Activated CD4-positive, alpha-beta T cell treated with anti-CD3 and anti-CD28 coated beads for 36 hours (primary cell): Measurements from ENCODE around the gene GOLGA8A. TPM values are rescaled to one million over a fixed set of nuclear protein-coding genes. Genes with fewer than 3 reads are reported as not detected.
"Not testable (repeated sequence)": the region's sequence is repeated elsewhere in the genome, so short reads cannot be mapped to it uniquely, and the experiment has no call there.

Experiments used
- ATAC-seq: fragments of 200-7000 bp; cut with Tn5 transposase; one replicate; pipeline ENCODE4 v1.10.0; 2021; ENCODE audit warnings: mild to moderate bottlenecking, moderate library complexity
- CTCF ChIA-PET: fragments of 350-600 bp; sonication (Branson Sonifier 250); formaldehyde crosslinking; loops from one replicate; lab custom pipeline; 2021; ENCODE audit warnings: antibody characterized with exemption; lab: Charles Lee
- POLR2A ChIA-PET: fragments of 350-600 bp; sonication (Branson Sonifier 250); formaldehyde crosslinking; loops from one replicate; lab custom pipeline; 2021; ENCODE audit warnings: antibody characterized with exemption, inconsistent platforms; lab: Charles Lee
- DNase-seq: peaks from one replicate; pipeline ENCODE4 v3.0.0-alpha.2; 2020
- H3K27ac Mint-ChIP-seq: one replicate; pipeline ENCODE4 v1.8.0; 2021; ENCODE audit warnings: mixed read lengths
- H3K27me3 Mint-ChIP-seq: one replicate; pipeline ENCODE4 v1.8.0; 2021; ENCODE audit warnings: mixed read lengths
- H3K36me3 Mint-ChIP-seq: one replicate; pipeline ENCODE4 v1.8.0; 2021; ENCODE audit warnings: low read depth, mixed read lengths
- H3K4me1 Mint-ChIP-seq: one replicate; pipeline ENCODE4 v1.8.0; 2021; ENCODE audit warnings: mixed read lengths
- H3K4me3 Mint-ChIP-seq: one replicate; pipeline ENCODE4 v1.8.0; 2021; ENCODE audit warnings: mild to moderate bottlenecking, moderate library complexity, mixed read lengths
- H3K9me3 Mint-ChIP-seq: one replicate; pipeline ENCODE4 v1.8.0; 2021; ENCODE audit warnings: low read depth, mixed read lengths
- intact Hi-C, 2 experiments: fragments of 100-400 bp; cut with DNase I in 1 of 2; cut with micrococcal nuclease in 1 of 2; formaldehyde crosslinking; loops; one replicate each; pipeline versions ENCODE4 v1.14.2 to v1.15.1; 2022 to 2024; cut with DNase I, micrococcal nuclease
- total RNA-seq, 2 experiments: library from RNA; stranded (reverse); gene quantifications; one replicate each; pipeline ENCODE4 v1.2.3, GENCODE V29; 2021

Gene GOLGA8A
- total RNA-seq, 2 experiments from 2014 or later: 147 to 165 TPM

DNA sequence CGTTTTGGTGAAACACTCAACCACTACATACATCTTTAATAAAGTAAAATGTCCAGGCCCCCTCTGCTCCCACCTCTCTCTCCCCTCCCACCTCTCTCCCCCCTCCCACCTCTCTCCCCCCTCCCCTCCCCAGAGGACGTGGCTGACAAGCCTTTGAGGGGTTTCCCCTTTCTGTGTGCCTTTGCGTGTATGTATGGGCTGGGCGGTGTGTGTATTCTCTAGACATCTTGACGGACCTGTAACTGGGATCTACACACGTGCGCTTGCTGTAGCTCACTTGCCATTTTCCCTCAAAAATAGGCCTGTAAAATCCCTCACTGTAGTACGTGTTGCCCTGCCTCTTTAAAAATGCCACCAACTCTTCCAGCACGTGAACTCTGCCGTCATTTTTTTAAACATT lies 28.6 kb downstream of the GOLGA8A start:
- H3K9me3 Mint-ChIP-seq, intact Hi-C loops, POLR2A ChIA-PET, H3K36me3 Mint-ChIP-seq, DNase-seq, H3K4me3 Mint-ChIP-seq, H3K4me1 Mint-ChIP-seq, ATAC-seq, CTCF ChIA-PET, H3K27ac Mint-ChIP-seq, H3K27me3 Mint-ChIP-seq: not testable (repeated sequence)

DNA sequence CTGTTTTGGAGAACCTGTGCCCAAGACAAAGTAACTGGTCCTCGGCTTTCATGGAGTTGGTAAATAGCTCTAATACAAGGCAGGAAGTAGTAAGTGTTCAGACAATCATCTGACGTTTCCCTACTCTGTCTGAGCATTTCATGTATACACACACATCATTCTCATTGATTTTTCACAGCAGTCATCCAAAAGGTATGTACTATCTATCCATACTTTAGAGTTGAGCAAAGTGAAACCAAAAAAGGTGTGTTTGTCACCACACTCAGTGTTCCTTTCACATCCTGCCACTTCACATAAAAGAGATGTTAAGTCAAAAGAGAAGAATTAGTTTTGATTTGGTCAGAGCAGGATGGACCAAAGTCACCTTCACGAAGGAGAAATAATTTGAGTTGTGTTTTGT lies 33.7 kb downstream of the GOLGA8A start:
- H3K4me3 Mint-ChIP-seq, H3K36me3 Mint-ChIP-seq, POLR2A ChIA-PET, intact Hi-C loops, H3K27me3 Mint-ChIP-seq, H3K27ac Mint-ChIP-seq, H3K9me3 Mint-ChIP-seq, H3K4me1 Mint-ChIP-seq, DNase-seq, CTCF ChIA-PET: not testable (repeated sequence)
- peak; percentile 83 for ATAC-seq

DNA sequence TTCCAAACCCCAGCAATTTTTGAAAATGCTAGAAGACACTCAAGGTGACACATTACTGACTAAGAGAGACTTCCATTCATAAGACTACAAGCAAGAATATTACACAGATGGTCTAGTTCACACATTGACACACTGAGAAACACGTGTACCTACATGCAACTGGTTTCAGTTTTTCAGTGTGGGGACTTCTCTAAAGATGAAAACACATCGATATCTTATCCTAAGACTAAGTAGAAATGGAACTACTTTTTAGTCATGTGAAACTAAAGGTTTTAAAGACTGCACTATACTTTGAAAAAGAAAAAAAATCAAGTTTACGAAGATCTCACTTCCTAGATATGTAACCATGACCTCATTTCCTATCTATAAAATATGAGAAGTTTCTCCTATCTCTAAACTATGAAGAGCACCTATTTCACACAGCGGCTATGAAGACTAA lies 34.4 kb downstream of the GOLGA8A start:
- H3K27ac Mint-ChIP-seq, H3K9me3 Mint-ChIP-seq, H3K27me3 Mint-ChIP-seq, POLR2A ChIA-PET, H3K4me3 Mint-ChIP-seq, DNase-seq, CTCF ChIA-PET, intact Hi-C loops, H3K4me1 Mint-ChIP-seq, H3K36me3 Mint-ChIP-seq: not testable (repeated sequence)
- peak; percentile 80 for ATAC-seq

DNA sequence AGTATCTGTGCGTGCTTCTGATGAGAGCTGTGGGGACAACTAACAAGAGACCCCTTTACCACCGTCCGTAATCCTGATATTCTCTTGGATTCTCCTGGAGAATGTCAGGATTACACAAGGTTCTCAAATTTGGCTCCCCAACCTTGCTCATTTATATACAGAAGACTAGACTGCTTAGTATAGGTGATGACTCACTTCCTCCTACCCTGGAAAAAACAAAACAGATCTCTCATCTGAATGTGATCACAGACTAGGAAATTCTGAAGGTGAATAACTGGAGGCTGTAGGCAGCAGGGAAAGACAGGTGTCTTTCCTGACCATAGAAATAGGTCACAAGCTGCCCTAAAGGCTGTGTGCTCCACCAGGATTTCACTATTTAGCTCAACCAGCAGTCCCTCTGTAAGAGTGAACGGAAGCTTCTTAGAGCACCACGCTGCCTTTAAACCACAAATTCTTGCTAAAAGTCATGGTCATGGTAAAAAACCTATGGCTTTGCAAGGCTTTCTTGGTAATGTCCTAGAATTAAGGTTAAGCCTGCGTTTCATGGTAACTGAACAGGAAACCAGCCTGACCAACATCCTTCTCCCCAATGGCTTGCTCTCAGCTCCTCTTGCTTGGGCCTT lies 39.9 kb downstream of the GOLGA8A start:
- H3K27me3 Mint-ChIP-seq, DNase-seq, H3K27ac Mint-ChIP-seq, CTCF ChIA-PET, H3K9me3 Mint-ChIP-seq, intact Hi-C loops, H3K4me1 Mint-ChIP-seq, POLR2A ChIA-PET, H3K36me3 Mint-ChIP-seq, H3K4me3 Mint-ChIP-seq: not testable (repeated sequence)
- ATAC-seq: peak; percentile 95

DNA sequence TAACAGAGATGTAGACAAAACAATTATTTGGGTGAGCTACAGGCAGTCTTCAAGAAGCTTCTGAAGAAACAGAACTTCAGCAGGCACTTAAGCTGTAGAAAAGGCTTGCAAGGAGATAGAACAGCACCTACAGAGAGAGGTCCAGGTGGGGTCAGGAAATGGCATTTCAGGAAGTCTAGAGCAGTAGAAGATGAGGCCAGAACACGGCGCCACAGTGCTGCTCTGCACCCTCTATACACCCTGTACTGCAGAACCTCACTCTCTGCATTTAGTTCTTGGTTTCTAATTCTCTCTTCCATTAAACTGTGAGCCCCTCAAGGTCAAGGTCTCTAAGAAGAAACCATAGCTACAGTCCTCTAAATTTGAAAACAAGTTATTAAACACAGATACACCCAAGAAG lies 44.6 kb downstream of the GOLGA8A start:
- H3K4me1 Mint-ChIP-seq, POLR2A ChIA-PET, H3K27me3 Mint-ChIP-seq, DNase-seq, H3K9me3 Mint-ChIP-seq, H3K4me3 Mint-ChIP-seq, H3K36me3 Mint-ChIP-seq, ATAC-seq, H3K27ac Mint-ChIP-seq, intact Hi-C loops, CTCF ChIA-PET: not testable (repeated sequence)

DNA sequence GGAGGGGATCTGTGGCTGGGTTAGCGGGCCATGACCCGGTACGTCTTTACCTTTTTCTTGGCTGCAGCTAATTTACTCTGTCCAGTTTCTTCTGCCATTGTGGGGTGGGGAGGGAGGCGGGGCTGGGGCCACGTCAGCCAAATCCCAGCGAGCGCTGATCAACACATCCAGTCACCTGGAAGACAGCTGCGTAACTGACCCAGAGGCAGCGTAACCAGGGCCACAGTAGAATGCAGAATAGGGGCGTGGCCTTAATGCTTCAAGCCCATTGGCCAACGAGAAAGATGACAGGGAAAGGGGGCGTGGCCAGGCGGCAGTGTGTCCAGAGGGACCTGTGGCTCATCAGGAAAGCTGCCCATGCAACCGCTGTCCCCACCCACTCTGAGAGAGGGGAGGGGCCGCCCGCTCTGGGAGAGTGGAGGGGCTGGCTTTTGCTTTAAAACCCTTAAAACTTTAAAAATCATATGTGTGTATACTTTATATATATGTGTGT lies 48.0 kb downstream of the GOLGA8A start:
- H3K27me3 Mint-ChIP-seq, POLR2A ChIA-PET, DNase-seq, ATAC-seq, H3K27ac Mint-ChIP-seq, H3K36me3 Mint-ChIP-seq, CTCF ChIA-PET, H3K4me3 Mint-ChIP-seq, H3K4me1 Mint-ChIP-seq, intact Hi-C loops, H3K9me3 Mint-ChIP-seq: not testable (repeated sequence)

Other genes starting within 250 kb of the GOLGA8A start
- gene KATNBL1, start 227.7 kb downstream of the GOLGA8A start, total RNA-seq: 10 to 100 TPM; 45.0 to 47.5 TPM
- gene EMC4, start 212.8 kb downstream of the GOLGA8A start, total RNA-seq: 10 to 100 TPM; 85.5 to 91.0 TPM
- 10 to 100 TPM; 18.2 to 22.1 TPM for gene SLC12A6, start 100.0 kb downstream of the GOLGA8A start, total RNA-seq
- 100 to 1,000 TPM; 217 to 313 TPM for gene NOP10, start 94.7 kb downstream of the GOLGA8A start, total RNA-seq
- gene NUTM1, start 94.5 kb downstream of the GOLGA8A start, total RNA-seq: not detected
- 10 to 100 TPM; 44.4 to 52.7 TPM for gene LPCAT4, start 70.6 kb downstream of the GOLGA8A start, total RNA-seq
- 10 to 100 TPM; 47.9 to 49.4 TPM for gene GOLGA8B, start 145.8 kb upstream of the GOLGA8A start, total RNA-seq